Activated CD8-positive, alpha-beta memory T cell treated with anti-CD3 and anti-CD28 coated beads, Interleukin-2, amount 50 U/mL, for 1 hour (primary cell): ENCODE measurements around the gene SNAI3.

ENCODE experiments used
- DNase-seq: peaks from one replicate; pipeline ENCODE4 v3.0.0-alpha.2; 2020; ENCODE audit errors: extremely low read depth

Gene SNAI3

DNA sequence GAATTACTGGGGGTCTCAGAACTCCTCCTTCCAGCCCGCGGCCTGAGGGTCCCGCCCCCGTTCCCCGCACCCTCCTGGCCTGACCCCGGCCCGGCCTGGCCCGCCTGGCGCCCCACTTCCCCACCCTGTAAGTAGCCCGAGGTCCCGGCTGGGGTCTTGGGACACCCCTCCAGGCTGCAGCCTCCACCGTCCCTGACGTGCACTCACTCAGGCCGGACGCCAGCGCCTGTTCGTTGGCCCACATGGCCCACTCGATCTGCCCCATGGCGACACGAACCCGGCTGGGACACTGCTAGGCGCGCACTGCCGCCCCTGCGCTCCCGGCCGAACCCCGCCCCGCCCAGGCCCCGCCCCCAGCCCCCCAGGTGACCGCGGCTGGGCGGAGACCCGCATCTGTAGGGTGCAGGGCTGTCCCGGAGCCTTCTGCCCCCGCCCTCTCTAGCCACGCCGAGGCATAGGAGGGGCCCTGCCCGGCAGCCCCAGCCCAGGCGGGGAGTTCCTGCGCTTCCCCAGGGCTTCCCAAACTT lies 35.5 kb downstream of the SNAI3 start, which contains the start of gene CYBA:
Gene CYBA, minus strand, starts transcription at position 305 of the 527 bp plus-strand sequence. Its CDS starts 40 bp downstream, at position 265.
- peak; percentile 42 for DNase-seq

DNA sequence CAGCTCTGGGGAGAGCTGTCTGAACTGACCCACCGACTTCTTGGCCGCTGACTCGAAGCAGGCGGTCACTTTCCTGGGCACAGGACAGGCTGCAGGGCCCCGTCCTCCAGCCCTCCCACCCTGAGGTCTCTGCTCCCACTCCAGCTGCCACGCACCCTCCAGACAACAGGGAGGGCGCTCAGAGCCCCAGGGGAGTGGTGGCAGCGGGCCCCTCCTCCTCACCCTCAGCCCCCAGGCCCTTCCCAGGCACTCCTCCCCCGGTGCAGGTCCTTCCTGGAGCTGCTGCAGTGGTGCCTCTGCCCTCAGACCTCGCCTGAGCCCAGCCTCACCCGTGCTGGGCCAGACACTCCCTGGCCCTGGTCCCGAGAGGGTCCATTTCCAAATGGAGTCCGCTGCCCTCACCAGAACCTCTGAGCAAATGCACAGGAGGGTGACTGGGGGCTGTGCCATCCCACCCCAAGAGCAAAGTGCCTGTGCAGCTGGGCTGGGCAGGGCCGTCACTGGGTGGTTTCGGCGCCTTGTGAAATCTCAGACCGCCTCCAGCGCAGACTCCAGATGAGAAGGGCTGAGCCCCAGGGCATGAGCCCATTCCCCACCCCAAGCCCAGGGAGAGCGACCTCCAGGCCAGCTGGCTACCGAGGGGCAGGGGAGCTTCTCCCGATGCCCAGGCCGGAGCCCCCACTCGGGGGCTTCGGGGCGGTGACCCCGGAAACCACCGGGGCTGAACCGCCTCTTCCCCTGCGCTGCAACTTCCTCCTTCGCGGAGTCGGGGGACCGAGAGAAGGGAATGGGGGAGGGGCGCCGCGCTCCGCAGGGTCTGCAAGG lies 36.2 kb downstream of the SNAI3 start:
- DNase-seq = no peak

DNA sequence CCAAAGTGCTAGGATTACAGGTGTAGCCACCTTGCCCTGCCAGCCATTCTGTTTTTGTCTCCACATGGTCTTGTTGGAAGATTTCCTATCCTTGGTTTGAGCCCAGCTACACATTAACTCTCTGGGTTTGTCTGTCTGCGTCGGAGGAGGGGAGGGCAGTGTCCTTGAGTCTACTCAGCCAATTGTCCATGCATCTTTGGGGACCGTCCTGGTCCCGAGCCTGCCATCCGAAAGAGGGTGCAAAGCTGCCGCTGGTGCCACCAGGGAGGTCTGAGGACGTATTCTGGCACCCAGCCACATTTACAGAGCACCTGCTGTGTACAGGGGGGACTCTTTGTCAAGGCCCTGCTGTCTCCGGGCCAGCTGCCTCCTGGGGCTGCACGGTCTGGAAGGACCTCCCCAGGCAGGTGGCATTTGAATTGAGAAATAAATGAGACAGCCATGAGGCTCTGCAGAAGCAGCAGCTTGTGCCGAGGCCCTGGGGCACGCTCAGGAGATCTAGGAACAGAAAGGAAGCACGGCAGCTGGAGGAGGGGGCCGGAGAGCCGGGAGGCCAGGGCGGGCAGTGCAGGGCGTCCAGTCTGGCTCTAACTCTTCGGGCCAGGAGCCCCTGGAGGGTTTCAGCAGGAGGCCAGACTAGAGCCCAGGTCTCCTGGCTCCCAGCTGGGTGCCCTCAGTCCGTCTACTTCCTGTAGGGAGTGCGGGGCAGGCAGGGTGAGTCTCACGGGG lies 36.9 kb downstream of the SNAI3 start:
- no peak for DNase-seq

DNA sequence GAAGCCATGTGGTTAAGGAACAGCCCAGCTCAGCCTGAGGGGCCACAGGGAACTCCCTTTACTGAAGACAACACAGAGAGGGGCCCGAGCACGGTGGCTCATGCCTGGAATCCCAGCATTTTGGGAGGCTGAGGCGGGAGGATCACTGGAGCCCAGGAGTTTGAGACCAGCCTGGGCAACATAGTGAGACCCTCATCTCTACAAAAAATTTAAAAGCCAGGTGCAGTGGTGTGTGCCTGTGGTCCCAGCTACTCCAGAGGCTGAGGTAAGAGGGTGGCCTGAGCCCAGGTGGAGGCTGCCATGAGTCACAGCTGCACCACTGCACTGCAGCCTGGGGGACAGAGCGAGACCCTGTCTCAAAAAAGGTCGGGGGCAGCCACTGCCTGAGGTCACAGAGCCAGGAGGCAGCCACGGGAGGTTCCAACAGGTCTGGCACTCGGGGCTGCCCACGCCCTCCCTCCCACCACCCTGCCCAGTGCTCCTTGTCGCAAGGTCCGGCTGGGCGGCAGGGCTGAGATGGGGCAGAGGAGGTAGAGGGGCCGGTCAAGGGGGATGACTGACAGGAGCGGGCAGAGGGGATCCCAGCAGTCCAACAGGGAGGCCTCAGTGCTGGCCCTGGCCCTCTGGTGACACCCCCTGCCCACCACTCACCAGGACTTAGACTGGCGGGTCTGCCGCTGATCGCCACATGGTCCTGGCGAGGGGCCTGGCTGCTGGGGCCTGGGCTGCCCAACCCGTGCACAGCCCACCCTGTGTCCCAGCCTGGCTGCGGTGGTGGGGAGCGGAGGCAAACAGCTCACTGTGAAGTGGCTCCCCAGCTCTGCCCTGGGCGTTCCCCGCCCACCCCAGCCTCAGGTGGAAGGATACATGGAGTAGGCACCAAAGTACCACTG lies 38.9 kb downstream of the SNAI3 start:
- no peak for DNase-seq

DNA sequence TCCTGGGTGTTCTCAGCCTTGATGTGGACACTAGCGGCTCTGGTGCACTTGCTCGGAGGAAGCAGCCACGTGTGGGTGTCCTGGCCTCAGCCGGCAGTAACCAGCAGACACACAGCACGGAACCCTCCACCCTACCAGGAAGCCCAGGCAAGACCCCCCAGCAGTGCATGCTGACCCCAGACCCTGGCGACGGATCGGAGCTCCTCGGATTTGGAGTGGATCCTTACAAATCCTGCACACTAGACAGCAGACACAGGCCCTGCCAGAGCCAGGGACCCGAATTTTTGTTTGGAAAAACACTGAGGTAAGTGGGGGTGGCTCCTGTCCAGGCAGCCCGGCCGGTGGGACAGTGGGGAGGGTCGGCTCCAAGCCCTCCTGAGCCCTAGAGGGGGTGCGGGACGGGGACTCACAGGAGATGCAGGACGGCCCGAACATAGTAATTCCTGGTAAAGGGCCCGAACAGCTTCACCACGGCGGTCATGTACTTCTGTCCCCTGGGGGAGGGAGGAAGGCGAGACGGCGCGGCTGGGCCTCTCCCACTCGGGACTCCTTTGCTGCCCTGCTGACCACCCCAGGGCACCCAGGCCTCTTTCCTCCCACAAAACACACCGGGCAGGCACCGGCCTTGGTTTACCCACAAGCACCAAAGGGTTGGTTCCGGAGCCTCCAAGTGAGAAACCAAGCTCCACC lies 39.8 kb downstream of the SNAI3 start:
- DNase-seq = no peak

DNA sequence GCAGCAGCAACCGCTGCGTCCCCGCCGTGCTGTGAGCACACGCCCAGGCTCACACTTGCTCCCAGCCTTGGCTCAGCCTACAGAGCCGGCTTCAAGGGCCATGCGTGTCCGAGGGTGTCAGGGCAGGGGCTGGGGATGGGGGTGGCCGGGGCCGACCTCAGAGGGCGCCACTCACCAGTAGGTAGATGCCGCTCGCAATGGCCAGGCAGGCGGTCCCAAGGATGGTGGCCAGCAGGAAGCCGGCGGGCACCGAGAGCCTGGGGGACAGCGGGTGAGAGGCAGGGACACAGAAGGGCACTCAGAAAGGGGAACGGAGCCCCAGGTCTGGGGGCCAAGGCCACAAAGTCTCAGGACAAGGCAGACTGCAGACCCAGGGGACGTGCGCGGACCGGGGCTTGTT lies 40.4 kb downstream of the SNAI3 start:
- DNase-seq = no peak

DNA sequence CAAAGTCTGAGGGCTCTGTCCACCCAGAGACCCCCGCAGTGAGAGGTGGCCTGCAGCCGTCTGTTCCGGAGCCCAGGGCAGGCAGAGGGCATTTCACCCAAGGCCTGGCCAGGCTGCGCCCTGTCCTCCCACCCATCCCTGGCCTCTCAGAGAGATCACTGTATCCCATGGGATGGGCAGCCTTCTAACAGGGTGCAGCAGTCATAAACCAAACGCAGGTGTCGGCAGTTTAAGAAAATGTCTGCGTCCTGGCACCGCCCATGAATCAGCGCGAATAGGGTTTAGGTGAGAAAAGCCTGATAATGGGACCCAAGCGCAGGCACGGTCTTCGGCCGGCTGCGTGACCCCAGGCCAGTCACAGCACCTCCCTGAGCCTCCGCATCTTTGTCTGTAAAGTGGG lies 40.9 kb downstream of the SNAI3 start:
- DNase-seq = no peak

DNA sequence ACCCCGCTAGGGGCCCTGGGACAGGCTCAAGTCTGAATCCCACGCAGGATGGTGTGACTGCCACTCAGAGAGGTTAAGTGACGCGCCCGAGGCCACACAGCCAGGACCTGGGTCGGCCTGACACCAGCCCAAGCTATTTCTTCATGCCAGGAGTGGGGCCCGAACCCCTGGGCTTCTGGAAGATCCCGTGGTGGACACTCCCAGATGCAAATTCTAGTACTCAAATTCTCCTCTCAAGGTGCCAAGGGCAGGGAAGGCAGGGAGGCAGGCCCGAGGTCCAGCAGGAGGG lies 42.7 kb downstream of the SNAI3 start:
- no peak for DNase-seq

DNA sequence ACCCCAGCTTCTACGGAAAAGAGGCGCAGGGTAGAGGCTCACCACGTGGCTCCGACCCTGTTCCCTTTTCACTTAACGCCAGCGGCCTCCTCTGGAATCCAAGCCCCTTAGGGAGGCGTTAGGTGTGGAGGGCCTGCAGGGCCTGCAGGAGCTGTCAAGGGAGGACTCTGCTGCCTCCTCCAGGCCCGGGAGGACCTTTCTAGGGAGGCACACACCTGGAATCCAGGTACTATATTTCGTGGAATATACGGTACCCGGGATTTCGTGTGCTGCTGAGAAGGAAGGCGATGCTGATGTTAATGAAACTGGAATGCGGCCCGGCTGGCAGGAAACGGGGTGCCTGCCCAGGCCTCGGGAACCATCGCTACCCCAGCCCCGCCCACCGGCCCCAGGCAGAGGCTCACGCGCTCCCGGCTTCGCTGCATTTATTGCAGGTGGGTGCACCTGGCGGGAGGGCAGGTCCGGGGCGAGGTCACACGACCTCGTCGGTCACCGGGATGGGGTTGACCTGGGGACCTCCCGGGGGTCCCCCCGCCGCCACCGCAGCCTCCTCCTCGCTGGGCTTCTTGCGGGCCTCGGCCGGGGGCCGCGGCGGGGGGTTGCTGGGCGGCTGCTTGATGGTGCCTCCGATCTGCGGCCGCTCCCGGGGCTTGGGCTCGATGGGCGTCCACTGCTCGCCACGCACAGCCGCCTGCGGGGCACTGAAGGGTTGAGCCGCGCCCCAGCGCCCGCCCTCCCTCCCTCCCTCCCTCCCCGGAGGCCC lies 43.2 kb downstream of the SNAI3 start:
- DNase-seq = no peak

DNA sequence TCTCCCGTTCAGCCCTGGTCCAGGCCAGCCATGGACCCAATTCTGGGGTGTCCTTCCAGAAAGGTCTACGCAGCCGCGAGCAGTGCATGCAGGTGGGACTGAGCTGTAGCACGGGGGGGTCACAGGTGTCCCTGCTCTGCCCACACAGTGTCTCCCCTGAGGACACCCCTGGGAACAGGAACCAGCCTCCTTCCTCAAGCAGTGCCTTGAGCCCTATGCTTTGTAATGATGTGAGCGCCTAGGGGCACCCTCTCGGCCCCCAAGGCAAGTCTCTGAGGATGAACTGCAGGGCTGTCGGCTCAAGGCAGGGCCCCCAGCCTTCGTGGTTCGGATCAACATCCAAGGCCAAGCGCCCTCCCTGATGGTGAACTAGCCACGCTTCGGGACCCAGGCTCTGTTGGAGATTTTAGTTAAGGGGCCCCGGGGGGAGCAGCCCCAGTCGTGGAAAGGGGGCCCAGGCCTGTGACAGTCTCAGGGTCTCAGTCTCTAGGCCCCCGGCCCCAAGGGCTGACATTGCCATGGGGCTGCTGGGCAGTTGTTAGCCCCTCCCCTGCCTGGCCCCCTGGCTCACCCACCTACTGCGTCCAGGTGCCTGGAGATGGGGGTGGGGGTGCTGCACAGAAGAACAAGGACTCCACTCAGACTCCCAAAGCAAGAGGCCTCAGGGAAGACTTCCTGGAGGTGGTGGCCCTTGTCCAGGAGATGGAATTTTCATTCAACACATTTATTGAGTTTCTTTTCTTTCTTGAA lies 45.6 kb downstream of the SNAI3 start:
- no peak for DNase-seq

DNA sequence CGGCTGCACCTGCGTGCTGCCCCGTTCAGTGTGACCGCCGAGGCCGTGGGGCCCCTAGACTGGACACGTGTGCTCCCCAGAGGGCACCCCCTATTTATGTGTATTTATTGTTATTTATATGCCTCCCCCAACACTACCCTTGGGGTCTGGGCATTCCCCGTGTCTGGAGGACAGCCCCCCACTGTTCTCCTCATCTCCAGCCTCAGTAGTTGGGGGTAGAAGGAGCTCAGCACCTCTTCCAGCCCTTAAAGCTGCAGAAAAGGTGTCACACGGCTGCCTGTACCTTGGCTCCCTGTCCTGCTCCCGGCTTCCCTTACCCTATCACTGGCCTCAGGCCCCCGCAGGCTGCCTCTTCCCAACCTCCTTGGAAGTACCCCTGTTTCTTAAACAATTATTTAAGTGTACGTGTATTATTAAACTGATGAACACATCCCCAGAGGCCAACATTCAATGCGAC lies 46.2 kb downstream of the SNAI3 start:
- no peak for DNase-seq

DNA sequence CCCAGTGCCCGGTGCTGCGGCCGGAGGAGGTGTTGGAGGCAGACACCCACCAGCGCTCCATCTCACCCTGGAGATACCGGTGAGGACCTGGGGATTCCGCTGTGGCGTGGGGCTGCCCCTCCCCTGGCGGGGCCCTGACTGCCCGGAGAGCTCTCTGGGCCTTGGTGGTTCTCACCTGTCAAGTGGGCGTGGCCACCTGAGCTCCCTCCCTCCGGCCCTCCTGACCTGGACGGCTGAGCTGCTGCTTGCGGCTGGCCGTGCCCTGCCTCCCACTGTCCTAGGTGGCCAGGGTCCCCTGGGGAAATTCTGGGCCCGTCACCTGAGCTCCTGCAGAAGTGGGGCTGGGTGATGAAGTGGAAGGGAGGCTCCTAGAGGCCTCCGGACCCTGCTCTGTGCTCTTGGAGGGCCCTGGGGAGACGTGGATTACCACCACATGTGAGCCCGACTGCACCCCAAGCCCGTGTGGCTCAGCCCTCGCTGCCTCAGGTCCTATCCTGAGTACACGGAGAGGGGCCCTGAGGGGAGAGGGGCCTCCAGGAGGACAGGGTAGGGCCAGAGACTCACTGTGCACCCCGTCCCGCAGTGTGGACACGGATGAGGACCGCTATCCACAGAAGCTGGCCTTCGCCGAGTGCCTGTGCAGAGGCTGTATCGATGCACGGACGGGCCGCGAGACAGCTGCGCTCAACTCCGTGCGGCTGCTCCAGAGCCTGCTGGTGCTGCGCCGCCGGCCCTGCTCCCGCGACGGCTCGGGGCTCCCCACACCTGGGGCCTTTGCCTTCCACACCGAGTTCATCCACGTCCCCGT lies 46.9 kb downstream of the SNAI3 start:
- DNase-seq = no peak

DNA sequence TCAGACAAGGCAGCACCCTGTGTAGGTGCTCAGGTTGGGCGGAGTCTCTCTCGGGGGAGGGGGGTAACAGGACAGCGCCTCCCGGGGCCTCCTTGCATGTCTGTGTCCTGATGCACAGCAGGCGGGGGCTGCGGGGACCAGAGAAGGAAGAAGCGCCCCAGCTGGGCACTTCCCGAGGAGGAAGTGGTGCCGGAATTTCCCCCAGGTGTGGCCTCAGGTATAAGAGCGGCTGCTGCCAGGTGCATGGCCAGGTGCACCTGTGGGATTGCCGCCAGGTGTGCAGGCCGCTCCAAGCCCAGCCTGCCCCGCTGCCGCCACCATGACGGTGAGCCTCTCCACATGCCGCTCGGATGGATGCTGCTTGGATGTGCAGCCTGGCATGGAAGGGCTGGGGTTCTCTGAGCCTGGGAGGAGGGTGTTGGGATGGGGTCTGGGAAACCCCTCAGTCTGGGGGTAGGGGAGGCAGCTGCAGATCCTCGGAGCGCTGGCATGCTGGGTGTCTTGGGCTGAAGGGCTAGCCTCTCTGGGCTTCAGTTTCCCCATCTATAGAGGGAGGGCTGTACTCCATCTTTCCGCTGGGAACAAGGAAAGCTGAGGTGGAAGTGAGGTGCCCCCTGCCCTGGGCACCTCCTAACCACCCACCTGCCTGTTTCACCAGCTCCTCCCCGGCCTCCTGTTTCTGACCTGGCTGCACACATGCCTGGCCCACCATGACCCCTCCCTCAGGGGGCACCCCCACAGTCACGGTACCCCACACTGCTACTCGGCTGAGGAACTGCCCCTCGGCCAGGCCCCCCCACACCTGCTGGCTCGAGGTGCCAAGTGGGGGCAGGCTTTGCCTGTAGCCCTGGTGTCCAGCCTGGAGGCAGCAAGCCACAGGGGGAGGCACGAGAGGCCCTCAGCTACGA lies 47.7 kb downstream of the SNAI3 start, which contains the start of gene IL17C:
Gene IL17C, plus strand, starts transcription at position 250 of the 908 bp plus-strand sequence. Its CDS starts 70 bp downstream, at position 320.
- DNase-seq = no peak

DNA sequence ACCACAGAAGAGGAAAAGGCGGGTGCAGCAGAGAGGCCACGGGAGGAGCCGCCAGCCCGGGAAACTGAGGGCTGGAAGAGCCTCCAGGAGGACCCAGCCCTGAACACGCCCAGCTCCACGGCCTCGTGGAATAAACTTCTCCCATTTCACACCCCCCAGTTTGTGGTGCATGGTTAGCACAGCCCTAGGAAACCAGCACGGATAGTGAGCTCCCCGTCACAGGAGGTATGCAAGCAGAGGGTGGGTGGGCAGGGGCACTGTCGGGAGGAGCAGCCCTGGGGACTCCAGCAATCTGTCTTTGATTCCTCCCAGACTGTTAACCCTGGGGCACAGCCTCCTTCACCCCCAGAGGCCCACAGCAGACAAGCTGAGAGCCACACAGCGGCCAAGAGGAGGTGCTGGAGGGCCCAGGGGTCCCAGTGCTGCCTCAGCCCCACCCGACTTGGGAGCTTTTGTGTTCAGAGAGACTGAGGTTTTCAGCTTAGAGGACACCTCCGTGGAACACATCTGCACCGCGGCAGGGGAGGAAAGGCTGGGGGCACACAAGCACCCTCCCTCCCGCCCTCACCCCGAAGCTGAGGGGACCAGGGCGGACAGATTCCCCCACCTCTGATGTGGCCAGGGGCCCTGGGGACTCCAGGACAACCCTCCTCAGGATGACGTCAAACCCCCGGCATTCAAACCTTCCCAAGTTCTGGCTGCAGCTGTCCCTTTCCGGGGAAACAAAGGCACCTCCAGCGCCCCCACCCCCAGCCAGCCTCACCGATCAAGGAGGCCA lies 49.6 kb downstream of the SNAI3 start:
- no peak for DNase-seq

DNA sequence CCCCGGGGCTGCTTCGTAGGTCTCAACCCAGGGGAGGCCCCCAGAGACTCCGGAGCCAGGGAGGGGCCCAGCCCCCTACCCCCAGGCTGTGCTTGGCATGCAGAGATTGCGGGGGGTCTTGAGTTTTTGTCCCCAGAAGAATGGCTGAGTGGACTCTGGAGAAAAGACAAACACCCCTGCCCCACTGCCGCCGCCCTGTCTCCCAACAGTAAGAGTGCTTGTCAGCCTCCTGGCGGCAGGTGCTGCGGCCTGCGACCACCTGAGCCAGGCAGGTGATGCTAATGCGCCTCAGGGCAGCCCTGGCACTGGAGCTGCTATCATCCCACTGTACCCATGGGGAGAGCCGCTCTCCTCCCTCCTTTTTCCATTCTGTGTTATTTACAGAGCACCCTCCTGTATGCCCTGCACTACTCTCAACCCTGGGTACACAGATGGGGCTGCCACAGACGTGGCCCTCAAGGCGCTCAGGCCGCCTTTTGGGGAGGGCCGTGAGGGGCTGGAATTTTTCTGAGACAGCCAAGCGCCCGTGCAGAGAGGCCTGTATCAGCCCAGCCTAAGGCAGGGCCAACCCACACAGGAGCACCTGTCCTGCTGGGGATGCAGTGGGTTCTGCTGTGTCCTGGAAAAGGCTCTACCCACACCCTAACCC lies 50.5 kb downstream of the SNAI3 start:
- no peak for DNase-seq

DNA sequence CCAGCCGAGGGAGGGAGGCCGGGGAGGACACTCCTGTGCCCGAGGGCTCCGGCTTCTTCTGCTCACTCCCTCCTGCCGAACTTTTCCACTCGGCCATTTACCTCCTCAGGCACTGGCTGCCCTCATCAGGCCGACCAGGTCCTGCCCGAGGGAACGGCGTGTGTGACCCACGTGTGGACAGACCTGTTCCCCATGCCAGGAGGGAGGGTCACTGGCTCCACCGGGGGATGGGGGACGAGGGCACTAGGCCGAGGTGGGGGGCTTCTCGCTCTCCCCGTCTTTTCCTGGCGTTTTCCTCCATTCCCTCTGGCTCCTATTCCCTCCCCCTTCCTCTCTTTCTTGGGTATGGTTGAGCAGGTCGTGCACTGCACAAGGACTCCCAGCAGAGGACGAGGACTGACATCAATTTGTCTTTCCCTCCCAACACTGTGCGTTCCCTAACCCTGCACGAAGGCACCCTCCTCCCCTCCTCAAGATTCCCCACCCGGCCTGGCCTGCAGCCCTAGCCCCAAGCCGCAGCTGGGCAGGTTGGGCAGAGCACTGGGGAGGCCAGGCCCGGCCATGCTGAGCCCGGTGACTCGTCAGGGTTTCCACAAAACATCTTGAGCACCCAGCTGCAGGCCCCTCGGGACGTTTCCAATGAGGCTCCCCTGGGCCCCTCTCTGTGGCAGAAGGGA lies 51.2 kb downstream of the SNAI3 start:
- DNase-seq = no peak
